Measurements from ENCODE around the gene ELAVL1. TPM values are rescaled to one million over a fixed set of nuclear protein-coding genes. Genes with fewer than 3 reads are reported as not detected.

Gene ELAVL1
- total and polyA plus RNA-seq, 2 experiments from 2014 or later: 81.6 to 143 TPM

- TF ChIP-seq REST (IDR thresholded peaks at IDR 0.05; ENCODE audit: unreplicated experiment): no peak
- no peak for TF ChIP-seq CTCF (conservative IDR thresholded peaks at IDR 0.05; ENCODE audit: low read depth in 2 of 2)
These were observed 91.8 kb downstream of the ELAVL1 start (continued) for GRCh38 chr19:7913652-7914051.

GRCh38 chr19:7912697-7913564, 92.5 kb downstream of the ELAVL1 start:
- peaks cover 17% of the 10 kb centered on the region for H3K36me3 Mint-ChIP-seq (ENCODE audit: low read depth)

GRCh38 chr19:7912144-7912696, 93.2 kb downstream of the ELAVL1 start:
- H3K27ac ChIP-seq (ENCODE audit: low read depth): no peak overlapping the region
- H3K79me2 ChIP-seq (replicated peaks; ENCODE audit: insufficient read depth): peaks cover 4% of the 10 kb centered on the region; the same call in 1 of the 2 replicates
- peaks cover 17% of the 10 kb centered on the region for H3K36me3 Mint-ChIP-seq (ENCODE audit: low read depth)
- H3K9me2 ChIP-seq (ENCODE audit: insufficient read depth): no peaks in the 10 kb centered on the region
- H3K36me3 ChIP-seq (ENCODE audit: insufficient read depth): no peaks in the 10 kb centered on the region
- no peak overlapping the region for H3K27ac Mint-ChIP-seq
- no peak for DNase-seq (ENCODE audit: low spot score)
- H3K27me3 Mint-ChIP-seq (ENCODE audit: insufficient read depth, low read depth, poor library complexity): peaks cover 36% of the 10 kb centered on the region
- H3K4me3 Mint-ChIP-seq: no peak overlapping the region
- H3K4me2 ChIP-seq: no peak overlapping the region
- no peaks in the 10 kb centered on the region for H3K4me1 ChIP-seq (ENCODE audit: insufficient read depth)
- H2AFZ ChIP-seq: no peak overlapping the region
- H3K9me3 Mint-ChIP-seq: peaks cover 2% of the 10 kb centered on the region; the same call in 1 of the 3 replicates
- peaks cover 36% of the 10 kb centered on the region for H3K27me3 ChIP-seq (ENCODE audit: insufficient read depth)
- peaks cover 5% of the 10 kb centered on the region for H4K20me1 ChIP-seq (replicated peaks; ENCODE audit: insufficient read depth)
- peaks cover 6% of the 10 kb centered on the region; the same call in 2 of the 3 replicates for H3K4me1 Mint-ChIP-seq
- no peak overlapping the region for H3K4me3 ChIP-seq
- H3F3A ChIP-seq (replicated peaks; ENCODE audit: low read depth): 0 out of 2 replicates have a peak, but pooled peaks cover 4% of the 10 kb centered on the region
- ATAC-seq: no peak
- TF ChIP-seq EZH2phosphoT487 (IDR thresholded peaks at IDR 0.05; ENCODE audit: unreplicated experiment) (no peak), CREB1 (CRISPR knock-in tag; IDR thresholded peaks at IDR 0.05; ENCODE audit: low read depth) (no peak), NANOG (IDR thresholded peaks at IDR 0.05; ENCODE audit: borderline replicate concordance) (no peak), ZNF331 (CRISPR knock-in tag; IDR thresholded peaks at IDR 0.05; ENCODE audit: low read depth) (no peak), EZH2 (IDR thresholded peaks at IDR 0.05; ENCODE audit: low read depth, unreplicated experiment) (no peak)

More at GRCh38 chr19:7912697-7913564, 92.5 kb downstream of the ELAVL1 start:
- H3K27me3 ChIP-seq (ENCODE audit: insufficient read depth): peaks cover 43% of the 10 kb centered on the region
- no peaks in the 10 kb centered on the region for H3K79me2 ChIP-seq (replicated peaks; ENCODE audit: insufficient read depth)
- no peak for DNase-seq (ENCODE audit: low spot score)
- no peak for TF ChIP-seq POLR2AphosphoS5 (IDR thresholded peaks at IDR 0.05; ENCODE audit: low read depth)
- Mint-ChIP-seq H3K9me3 (peaks cover 2% of the 10 kb centered on the region; the same call in 1 of the 3 replicates), H3K27ac (no peak overlapping the region), H3K4me3 (no peak overlapping the region), H3K4me1 (peaks cover 6% of the 10 kb centered on the region; the same call in 2 of the 3 replicates), H3K27me3 (ENCODE audit: insufficient read depth, low read depth, poor library complexity) (peaks cover 36% of the 10 kb centered on the region)
- no peaks in the 10 kb centered on the region for H3K36me3 ChIP-seq (ENCODE audit: insufficient read depth)
- no peak overlapping the region for H3K27ac ChIP-seq (ENCODE audit: low read depth)
- no peaks in the 10 kb centered on the region for H3K4me1 ChIP-seq (ENCODE audit: insufficient read depth)
- peaks cover 5% of the 10 kb centered on the region for H4K20me1 ChIP-seq (replicated peaks; ENCODE audit: insufficient read depth)
- H3K9me2 ChIP-seq (ENCODE audit: insufficient read depth): no peaks in the 10 kb centered on the region
- H2AFZ ChIP-seq: no peak overlapping the region
- H3K4me3 ChIP-seq: no peak overlapping the region
- ATAC-seq: no peak
- no peak overlapping the region for H3K4me2 ChIP-seq
- H3F3A ChIP-seq (replicated peaks; ENCODE audit: low read depth): 0 out of 2 replicates have a peak, but pooled peaks cover 5% of the 10 kb centered on the region
